GM19455 (cell line): ENCODE results near the gene TLNRD1.
A peak's percentile ranks its signal among the peaks of the same experiment; 100 is the strongest.

Experiments used
- ATAC-seq: cut with Tn5 transposase; IDR thresholded peaks from one replicate; pipeline ENCODE4 v1.9.1; 2021; ENCODE audit not compliant: unreplicated experiment

The TLNRD1 gene

DNA sequence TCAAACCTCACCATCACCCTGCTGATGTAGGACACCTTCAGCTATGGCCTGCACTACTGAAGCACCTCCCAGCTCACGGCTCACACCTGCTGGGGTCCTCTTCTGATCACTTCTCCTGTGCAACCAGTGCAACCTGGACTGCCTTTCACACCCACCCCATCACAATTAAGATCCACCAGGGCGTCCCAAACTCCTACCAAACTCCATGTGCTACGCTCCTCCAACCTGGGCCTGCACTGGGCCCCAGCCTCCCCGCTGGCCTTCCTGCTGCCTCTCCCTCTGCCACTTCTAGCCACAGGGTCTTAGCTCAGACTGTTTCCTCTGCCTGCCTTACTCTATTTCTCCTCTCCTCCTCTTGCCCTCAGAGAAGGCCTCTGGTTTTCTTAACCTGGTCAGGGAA lies 23.9 kb upstream of the TLNRD1 start:
- ATAC-seq: no peak

DNA sequence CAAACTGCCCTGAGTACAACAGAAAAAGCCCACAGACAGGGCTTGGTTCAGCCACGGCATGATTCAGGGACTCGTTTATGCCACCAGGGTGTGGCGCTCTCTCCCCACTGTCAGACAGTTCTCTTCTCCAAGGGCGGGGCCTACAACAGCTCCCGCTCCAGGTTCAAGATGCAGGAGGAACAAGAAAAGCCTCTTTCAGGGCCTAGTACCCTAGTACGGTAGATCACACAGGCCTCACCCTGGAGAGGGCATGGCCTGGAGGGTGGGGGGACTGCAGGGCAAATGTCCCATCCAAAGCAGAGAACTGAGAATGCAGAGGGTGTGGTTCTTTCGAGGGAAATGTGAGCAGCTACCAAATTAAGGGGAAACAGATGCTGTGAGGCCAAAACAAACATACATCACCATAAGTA lies 23.1 kb upstream of the TLNRD1 start:
- no peak for ATAC-seq

DNA sequence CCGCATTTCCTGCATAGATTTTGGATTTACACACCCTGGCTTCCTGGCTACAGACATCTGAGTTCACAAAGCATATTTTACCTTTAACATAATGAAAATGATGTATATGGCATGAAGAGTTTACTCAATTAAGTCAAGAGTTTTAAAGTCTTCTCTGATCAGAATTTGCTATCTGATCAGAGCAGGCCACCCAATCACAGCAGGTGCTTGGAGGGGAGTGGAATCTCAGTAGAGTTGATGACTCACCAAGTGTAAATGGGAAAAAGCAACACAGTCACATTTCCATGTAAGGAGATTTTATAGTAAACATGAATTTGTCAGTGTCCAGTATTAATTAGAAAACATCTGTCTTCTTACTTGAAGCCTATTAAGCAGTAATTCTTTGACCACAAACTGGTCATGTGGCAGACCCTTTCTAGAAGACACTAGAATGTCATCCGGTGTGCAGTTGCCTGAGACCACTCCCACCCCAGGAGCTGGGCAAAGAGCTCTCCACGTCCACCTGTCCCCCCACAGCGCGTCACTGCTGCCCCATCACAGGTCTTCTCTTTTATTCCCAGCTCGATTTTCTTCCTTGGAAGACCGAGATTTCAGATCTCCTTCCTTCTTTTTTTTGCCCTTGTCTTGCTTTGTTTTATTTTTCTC lies 21.9 kb upstream of the TLNRD1 start:
- no peak for ATAC-seq

DNA sequence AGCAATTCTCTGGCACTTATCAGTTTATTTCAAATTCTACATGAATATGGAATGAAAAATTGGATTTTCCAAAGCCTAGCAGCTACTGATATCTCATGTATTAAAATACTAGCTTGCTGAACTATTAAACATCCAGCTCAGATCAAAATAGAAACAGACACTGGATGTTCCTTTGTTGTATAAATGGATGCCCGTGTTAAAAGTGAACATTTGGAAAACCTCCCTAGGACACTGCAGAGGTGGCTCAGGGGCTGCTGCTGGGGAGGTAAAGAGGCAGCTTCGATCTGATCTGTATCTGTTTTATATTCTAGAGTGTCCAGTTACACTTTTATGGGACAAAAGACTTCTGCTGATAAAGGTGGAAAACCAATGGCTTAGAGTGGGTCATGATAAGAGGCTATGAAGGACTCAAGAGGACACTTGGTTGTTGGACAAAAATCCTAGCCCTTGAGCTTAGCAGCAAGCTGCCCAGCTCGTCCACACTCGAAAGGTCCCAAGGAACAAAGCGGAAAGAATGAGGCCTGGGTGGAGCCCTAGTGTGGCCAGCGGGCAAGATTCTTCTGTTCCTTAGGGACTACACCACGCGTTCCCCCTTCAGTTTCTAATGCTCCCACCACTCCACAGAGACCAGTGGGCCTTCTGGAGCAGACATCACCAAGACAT lies 21.1 kb upstream of the TLNRD1 start:
- no peak for ATAC-seq

DNA sequence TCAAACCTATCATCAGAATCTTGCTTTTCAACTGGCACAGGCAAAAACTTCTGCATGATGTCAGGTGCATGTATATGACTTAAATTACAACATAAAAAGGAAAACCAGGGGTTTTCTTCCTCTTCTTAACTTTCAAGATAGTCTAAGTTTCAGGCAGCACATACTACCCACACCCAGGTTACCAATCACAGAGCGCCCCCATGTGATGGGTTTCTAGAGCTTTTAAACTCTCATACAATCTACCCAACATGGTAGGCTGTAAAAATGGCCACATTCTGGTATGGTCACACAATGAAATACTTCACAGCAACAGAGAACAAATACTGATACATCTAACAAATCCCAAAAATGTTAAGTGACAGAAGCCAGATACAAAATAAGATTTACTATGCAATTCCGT lies 18.5 kb upstream of the TLNRD1 start:
- ATAC-seq: no peak

DNA sequence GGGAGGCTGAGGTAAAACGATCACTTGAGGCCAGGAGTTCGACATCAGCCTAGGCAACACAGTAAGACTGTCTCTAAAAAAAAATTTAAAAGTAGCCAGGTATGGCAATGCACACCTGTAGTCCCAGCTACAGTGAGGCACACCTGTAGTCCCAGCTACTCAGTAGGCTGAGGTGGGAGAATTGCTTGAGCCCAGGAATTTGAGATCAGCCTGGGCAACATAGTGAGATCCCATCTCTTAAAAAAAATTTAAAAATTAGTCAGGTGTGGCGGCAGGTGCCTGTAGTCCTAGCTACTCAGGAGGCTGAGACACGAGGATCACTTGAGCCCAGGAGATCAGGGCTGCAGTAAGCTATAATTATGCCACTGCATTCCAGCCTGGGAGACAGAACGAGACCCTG lies 17.9 kb upstream of the TLNRD1 start:
- no peak for ATAC-seq

GRCh38 chr15:80984856-80985255 lies 15.9 kb upstream of the TLNRD1 start:
- no peak for ATAC-seq

DNA sequence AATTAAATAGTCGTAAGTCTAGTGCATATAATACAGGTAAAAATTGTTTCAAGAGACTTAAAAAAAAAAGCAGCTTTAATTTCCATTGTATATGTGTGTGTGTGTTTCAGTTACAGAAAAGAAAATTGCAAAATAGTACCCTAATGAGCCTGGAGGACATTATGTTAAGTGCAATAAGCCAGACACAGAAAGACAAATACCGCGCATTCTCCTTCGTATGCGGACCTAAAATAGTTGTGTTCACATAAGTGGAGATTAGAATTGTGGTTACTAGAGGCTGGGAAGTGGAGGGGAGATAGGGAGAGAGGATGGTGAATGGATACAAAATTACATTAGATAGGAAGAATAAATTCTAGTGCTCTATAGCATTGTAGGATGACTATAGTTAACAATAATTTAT lies 14.7 kb upstream of the TLNRD1 start:
- no peak for ATAC-seq

DNA sequence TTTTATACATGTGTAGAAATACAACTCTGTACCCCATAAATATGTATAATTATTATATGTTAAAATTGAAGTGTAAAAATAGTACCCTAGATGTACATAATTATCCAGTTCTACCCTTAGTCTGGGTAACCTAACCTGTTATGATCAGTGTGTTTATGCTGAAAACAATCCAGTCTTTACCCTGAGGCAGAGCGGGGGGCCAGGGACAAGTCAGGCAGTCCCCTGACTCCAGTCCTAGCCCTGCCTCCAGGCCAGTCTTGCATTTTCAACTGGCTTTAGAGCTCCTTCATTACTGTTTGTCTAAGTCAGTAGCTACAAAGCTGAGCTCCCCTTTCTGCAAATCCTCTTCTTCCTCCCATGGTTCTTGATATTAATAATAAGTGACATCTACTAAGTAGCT lies 14.2 kb upstream of the TLNRD1 start:
- no peak for ATAC-seq

DNA sequence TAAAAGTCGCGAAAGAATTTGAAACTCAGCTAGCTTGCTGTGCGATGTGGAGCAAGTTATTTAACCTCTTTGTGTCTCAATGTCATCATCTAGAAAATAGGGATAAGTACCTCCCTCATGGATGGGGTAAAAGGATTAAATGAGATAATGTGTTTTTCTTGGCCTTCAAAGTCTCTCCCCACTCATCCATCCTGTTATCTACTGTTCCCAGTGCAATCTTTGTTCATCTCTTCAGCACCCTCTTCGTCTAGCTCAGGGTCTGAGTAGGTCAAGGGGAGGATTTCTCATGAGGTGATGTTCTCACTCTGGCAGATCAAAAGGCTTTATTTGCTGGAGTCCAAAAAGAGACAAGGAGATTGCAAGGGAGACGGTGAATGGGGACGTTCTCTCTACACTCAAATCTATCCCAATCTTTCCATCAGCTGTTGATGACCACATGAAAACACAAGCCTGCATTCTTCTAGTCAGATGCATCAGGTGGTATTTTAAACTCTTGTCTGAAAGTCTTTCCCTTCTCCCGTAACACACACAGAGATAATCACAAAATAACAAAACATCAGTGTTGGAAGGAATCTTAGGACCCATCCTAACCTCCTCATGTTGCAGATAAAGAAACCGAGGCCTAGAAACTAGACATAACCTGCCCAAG lies 12.5 kb upstream of the TLNRD1 start:
- no peak for ATAC-seq

GRCh38 chr15:80989081-80989517 lies 11.6 kb upstream of the TLNRD1 start:
- peak; percentile 6 for ATAC-seq

- peak; percentile 97 for ATAC-seq
These were observed 10.9 kb upstream of the TLNRD1 start, which contains the start of gene MESD for GRCh38 chr15:80989518-80990478. MESD (minus strand) TSS chr15:80989819; CDS start chr15:80989791, 28 bp downstream.

DNA sequence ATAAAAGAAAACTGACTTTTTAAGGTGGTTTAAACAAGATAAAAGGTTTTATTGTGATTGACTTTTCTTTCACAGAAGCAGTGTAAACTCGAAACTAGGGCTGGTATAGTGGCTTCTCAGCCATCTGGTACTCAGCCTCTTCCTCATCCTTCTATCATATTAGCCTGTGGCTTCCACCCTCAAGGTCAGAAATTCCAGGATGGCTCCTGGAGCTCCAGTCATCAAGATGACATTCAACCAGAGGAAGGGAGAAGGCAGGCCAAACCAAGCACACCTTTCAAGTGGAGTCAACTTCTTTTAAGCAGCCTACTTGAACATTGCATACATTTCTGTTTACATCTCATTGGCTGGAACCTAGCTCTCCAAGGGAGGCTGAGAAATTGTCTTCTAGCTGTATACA lies 9.8 kb upstream of the TLNRD1 start:
- ATAC-seq: no peak

DNA sequence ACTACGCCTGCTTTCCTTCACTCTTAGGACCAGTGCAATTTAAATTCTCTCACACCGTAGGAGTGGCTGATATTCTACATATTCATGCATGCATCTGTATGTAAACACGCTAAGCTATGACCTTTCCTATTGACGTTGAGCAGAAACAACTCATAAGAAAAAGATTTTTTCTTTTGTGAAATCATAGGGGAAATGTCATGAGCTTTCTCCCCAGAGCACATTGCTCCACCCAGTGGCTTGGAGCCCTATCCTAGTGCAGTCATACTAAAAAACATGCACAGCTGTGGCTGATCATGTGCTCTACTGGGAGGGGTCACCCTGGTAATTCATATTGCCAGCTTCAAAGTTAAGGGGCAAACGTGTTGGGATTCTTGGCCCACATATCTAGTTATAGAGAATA lies 9.3 kb upstream of the TLNRD1 start:
- ATAC-seq: no peak

DNA sequence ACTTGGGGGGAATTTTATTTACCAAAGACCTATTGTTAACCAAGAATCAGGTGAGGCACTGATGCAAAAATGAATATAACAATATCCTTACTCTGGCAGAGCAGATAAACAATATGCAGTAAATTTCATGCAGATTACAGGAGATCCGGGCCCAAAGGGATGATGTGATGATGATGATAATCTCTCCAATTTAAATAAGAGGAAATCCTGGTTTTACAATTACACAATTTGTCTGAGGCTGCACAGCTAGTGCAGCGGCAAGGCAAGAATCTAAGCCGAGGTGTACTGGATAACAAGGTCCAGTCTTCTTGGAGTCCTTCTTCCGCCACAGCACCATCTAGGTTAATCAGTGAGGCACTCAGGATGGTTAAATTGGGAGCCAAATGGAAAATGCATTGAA lies 8.7 kb upstream of the TLNRD1 start:
- ATAC-seq: no peak

DNA sequence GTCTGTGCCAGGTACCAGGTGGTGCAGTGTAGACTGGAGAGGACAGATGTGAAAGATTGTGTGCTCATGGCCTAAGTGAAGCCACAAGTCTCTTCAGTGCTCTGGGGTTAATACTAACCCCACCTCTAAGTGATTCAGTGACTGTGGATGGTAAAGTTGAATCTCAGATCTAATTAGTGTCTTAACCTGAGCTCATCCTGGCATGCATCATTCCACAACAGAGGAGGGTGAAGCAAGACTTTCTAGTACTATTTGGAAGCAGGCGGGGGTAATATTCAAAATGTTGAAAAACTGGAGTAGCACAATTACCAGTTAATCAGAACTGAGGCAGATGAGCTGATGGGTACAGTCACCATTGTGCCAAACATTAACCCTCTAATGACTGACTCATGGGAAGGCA lies 8.3 kb upstream of the TLNRD1 start:
- no peak for ATAC-seq

GRCh38 chr15:80996247-80996646 lies 4.5 kb upstream of the TLNRD1 start:
- no peak for ATAC-seq

- ATAC-seq: no peak
These were observed 3.0 kb upstream of the TLNRD1 start for GRCh38 chr15:80997692-80998091.

- no peak for ATAC-seq
These were observed 2.5 kb upstream of the TLNRD1 start for GRCh38 chr15:80998251-80998650.

- ATAC-seq: peak; percentile 31
These were observed 1.1 kb upstream of the TLNRD1 start for GRCh38 chr15:80999623-81000036.

- no peak for ATAC-seq
These were observed 539 bp upstream of the TLNRD1 start for GRCh38 chr15:81000144-81000623.
